ENCODE measurements around the gene OGFRL1.
"Not testable (repeated sequence)": the region's sequence is repeated elsewhere in the genome, so short reads cannot be mapped to it uniquely, and the experiment has no call there.

Gene OGFRL1

GRCh38 chr6:71259888-71260604 is 28.6 kb upstream of the OGFRL1 start:
- H3K36me3 ChIP-seq (ENCODE audit: control insufficient read depth, insufficient read depth, low read length): no peaks in the 10 kb centered on the region
- H3K27me3 ChIP-seq (ENCODE audit: control insufficient read depth, insufficient read depth, low read length): no peaks in the 10 kb centered on the region
- H3K4me1 ChIP-seq (ENCODE audit: control insufficient read depth, insufficient read depth, low read length): no peaks in the 10 kb centered on the region
- no peaks in the 10 kb centered on the region for H3K9me3 ChIP-seq (ENCODE audit: control insufficient read depth, insufficient read depth, low read length)
- no peak overlapping the region for H3K9ac ChIP-seq (ENCODE audit: low read depth, low read length)
- no peak overlapping the region for H3K4me3 ChIP-seq (ENCODE audit: low read depth, low read length)

GRCh38 chr6:71262914-71263313 is 25.7 kb upstream of the OGFRL1 start:
- Histone ChIP-seq H3K27me3 (ENCODE audit: control insufficient read depth, insufficient read depth, low read length) (no peaks in the 10 kb centered on the region), H3K36me3 (ENCODE audit: control insufficient read depth, insufficient read depth, low read length) (no peaks in the 10 kb centered on the region), H3K4me3 (ENCODE audit: low read depth, low read length) (no peak overlapping the region), H3K9ac (ENCODE audit: low read depth, low read length) (no peak overlapping the region), H3K4me1 (ENCODE audit: control insufficient read depth, insufficient read depth, low read length) (no peaks in the 10 kb centered on the region), H3K9me3 (ENCODE audit: control insufficient read depth, insufficient read depth, low read length) (no peaks in the 10 kb centered on the region)

GRCh38 chr6:71266392-71266791 is 22.2 kb upstream of the OGFRL1 start:
- H3K36me3 ChIP-seq (ENCODE audit: control insufficient read depth, insufficient read depth, low read length); H3K9me3 ChIP-seq (ENCODE audit: control insufficient read depth, insufficient read depth, low read length); H3K27me3 ChIP-seq (ENCODE audit: control insufficient read depth, insufficient read depth, low read length); H3K4me3 ChIP-seq (ENCODE audit: low read depth, low read length); H3K9ac ChIP-seq (ENCODE audit: low read depth, low read length); H3K4me1 ChIP-seq (ENCODE audit: control insufficient read depth, insufficient read depth, low read length): not testable (repeated sequence)

DNA sequence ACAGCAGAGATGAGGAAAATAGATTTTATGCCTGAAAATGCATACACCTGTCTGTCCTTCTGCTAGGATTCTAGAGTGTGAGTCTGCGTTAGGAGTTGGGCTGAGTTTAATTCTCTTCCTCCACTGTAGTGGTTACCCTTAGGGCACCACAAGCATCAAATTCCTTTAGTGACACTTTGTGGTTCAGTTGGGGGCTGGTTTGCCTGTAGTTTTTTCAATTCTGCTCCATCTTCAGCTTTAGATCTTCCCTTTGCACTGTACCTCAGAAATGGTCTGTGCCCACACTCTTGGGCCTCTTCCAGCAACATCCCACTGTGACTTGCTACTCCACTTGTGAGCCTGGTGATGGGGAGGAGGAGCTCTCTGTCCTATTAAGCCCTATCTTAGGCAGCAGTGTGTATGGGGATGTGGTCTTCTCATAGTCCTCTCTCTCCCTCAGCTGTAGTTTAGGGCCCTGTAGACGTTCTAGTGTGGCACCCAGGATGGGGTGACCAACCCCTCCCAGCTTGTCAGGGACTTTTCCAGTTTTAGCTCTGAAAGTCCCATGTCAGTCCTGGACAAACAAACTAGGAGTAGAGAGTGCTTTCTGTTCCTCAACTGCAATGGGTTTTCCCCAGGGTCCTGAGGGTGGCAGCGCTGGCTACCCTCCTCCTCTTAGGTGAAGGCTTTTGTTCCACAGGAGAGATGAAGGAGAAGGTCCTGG is 19.7 kb upstream of the OGFRL1 start:
- H3K27me3 ChIP-seq (ENCODE audit: control insufficient read depth, insufficient read depth, low read length): no peaks in the 10 kb centered on the region
- no peaks in the 10 kb centered on the region for H3K4me1 ChIP-seq (ENCODE audit: control insufficient read depth, insufficient read depth, low read length)
- no peaks in the 10 kb centered on the region for H3K36me3 ChIP-seq (ENCODE audit: control insufficient read depth, insufficient read depth, low read length)
- H3K9ac ChIP-seq (ENCODE audit: low read depth, low read length): no peak overlapping the region
- peaks cover 5% of the 10 kb centered on the region for H3K9me3 ChIP-seq (ENCODE audit: control insufficient read depth, insufficient read depth, low read length)
- no peak overlapping the region for H3K4me3 ChIP-seq (ENCODE audit: low read depth, low read length)

DNA sequence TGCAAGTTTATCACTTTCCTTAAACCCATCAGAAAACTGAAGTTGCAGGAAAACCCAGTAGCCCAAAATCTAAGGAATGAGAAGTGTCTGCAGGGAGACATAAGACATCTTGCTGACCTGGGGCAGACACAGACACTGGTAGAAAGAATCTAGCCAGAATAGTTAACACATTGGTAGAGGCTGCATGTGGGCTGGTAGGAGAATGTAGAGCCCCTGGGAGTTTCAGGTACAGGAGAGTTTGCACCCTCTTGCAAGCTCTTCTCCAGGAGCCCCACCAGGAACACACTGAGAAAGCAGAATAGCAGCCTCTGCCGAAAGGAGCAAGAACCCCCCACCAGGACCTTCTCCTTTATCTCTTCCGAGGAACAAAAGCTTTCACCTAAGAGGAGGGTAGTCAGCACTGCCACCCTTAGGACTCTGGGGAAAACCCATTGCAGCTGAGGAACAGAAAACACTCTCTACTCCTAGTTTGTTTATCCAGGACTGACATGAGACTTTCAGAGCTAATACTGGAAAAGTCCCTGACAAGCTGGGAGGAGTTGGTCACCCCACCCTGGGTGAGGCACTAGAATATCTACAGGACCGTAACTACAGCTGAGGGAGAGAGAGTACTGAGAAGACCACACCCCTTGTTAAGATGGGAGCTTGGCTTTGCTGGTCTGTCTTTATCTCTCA is 10.5 kb upstream of the OGFRL1 start:
- Histone ChIP-seq H3K9ac (ENCODE audit: low read depth, low read length) (no peak overlapping the region), H3K4me3 (ENCODE audit: low read depth, low read length) (no peak overlapping the region), H3K9me3 (ENCODE audit: control insufficient read depth, insufficient read depth, low read length) (no peaks in the 10 kb centered on the region), H3K27me3 (ENCODE audit: control insufficient read depth, insufficient read depth, low read length) (no peaks in the 10 kb centered on the region), H3K4me1 (ENCODE audit: control insufficient read depth, insufficient read depth, low read length) (no peaks in the 10 kb centered on the region), H3K36me3 (ENCODE audit: control insufficient read depth, insufficient read depth, low read length) (no peaks in the 10 kb centered on the region)

DNA sequence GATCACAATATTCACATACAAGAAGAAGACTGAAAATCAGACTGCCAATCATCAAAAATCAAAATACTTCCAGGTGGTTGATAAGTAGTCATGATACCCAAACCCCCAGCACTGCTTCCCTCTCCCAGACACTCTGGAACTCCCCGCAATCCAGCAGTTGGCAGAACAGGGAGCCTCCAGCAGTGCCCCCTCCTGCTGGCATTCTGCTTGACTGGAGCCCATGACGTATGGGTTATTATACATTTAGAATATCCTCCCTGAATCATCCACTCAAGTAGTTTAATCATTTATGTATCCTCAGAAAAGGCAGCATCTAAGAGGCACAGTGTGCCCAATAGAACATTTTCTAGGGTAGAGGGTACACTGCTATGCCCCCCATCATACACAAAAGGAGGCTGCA is 9.3 kb upstream of the OGFRL1 start:
- no peaks in the 10 kb centered on the region for H3K27me3 ChIP-seq (ENCODE audit: control insufficient read depth, insufficient read depth, low read length)
- H3K4me3 ChIP-seq (ENCODE audit: low read depth, low read length): no peak overlapping the region
- H3K36me3 ChIP-seq (ENCODE audit: control insufficient read depth, insufficient read depth, low read length): no peaks in the 10 kb centered on the region
- no peaks in the 10 kb centered on the region for H3K4me1 ChIP-seq (ENCODE audit: control insufficient read depth, insufficient read depth, low read length)
- no peak overlapping the region for H3K9ac ChIP-seq (ENCODE audit: low read depth, low read length)
- H3K9me3 ChIP-seq (ENCODE audit: control insufficient read depth, insufficient read depth, low read length): no peaks in the 10 kb centered on the region

DNA sequence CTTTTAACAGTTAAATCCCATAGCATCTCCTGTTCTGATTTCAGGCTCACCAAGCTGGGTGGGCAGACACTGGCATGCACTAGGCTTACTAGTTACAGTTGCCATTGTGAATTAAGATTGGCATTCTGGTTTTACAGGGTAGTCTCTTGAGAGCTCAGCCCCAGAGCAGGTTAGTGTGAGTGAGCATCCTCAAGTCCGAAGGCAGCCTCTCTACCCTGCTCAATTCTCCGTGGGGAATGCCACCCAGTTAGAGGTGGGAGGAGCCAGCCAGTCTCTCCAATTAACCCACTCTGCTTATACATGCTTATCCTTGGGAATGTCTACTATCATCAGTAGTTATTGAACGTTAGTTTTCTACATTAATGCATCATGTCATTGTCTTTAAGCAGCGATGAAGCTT is 8.9 kb upstream of the OGFRL1 start:
- Histone ChIP-seq H3K4me1 (ENCODE audit: control insufficient read depth, insufficient read depth, low read length) (no peaks in the 10 kb centered on the region), H3K36me3 (ENCODE audit: control insufficient read depth, insufficient read depth, low read length) (no peaks in the 10 kb centered on the region), H3K27me3 (ENCODE audit: control insufficient read depth, insufficient read depth, low read length) (no peaks in the 10 kb centered on the region), H3K9ac (ENCODE audit: low read depth, low read length) (no peak overlapping the region), H3K4me3 (ENCODE audit: low read depth, low read length) (no peak overlapping the region), H3K9me3 (ENCODE audit: control insufficient read depth, insufficient read depth, low read length) (no peaks in the 10 kb centered on the region)

- Histone ChIP-seq H3K27me3 (ENCODE audit: control insufficient read depth, insufficient read depth, low read length) (no peaks in the 10 kb centered on the region), H3K9ac (ENCODE audit: low read depth, low read length) (no peak overlapping the region), H3K4me1 (ENCODE audit: control insufficient read depth, insufficient read depth, low read length) (no peaks in the 10 kb centered on the region), H3K4me3 (ENCODE audit: low read depth, low read length) (no peak overlapping the region), H3K36me3 (ENCODE audit: control insufficient read depth, insufficient read depth, low read length) (no peaks in the 10 kb centered on the region), H3K9me3 (ENCODE audit: control insufficient read depth, insufficient read depth, low read length) (no peaks in the 10 kb centered on the region)
Measured at GRCh38 chr6:71280701-71281100, 7.9 kb upstream of the OGFRL1 start.

DNA sequence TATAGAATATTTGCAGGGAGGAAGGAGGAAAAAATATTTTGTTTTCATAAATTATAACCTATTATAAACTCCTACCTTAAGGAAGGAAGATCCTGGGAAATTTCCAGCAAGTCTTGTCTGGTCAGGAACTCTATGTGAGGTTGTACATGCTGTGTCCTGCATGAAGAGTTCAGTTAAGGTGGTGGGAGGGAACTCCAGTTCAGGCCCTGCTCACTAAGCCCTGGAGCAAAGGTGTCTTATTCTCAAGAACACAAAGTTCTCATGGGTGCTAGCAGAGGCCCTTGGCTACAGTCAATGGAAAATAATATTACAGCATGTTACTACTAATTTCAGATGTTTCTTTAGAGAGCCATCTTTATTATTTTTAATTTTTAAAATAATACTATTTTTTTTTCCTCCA is 3.8 kb upstream of the OGFRL1 start:
- H3K9ac ChIP-seq (ENCODE audit: low read depth, low read length): no peak overlapping the region
- H3K36me3 ChIP-seq (ENCODE audit: control insufficient read depth, insufficient read depth, low read length): no peaks in the 10 kb centered on the region
- peaks cover 2% of the 10 kb centered on the region for H3K27me3 ChIP-seq (ENCODE audit: control insufficient read depth, insufficient read depth, low read length)
- no peak overlapping the region for H3K4me3 ChIP-seq (ENCODE audit: low read depth, low read length)
- peaks cover 6% of the 10 kb centered on the region for H3K4me1 ChIP-seq (ENCODE audit: control insufficient read depth, insufficient read depth, low read length)
- no peaks in the 10 kb centered on the region for H3K9me3 ChIP-seq (ENCODE audit: control insufficient read depth, insufficient read depth, low read length)

GRCh38 chr6:71287038-71287437 is 1.6 kb upstream of the OGFRL1 start:
- H3K9me3 ChIP-seq (ENCODE audit: control insufficient read depth, insufficient read depth, low read length): no peaks in the 10 kb centered on the region
- H3K9ac ChIP-seq (ENCODE audit: low read depth, low read length): no peak overlapping the region
- H3K27me3 ChIP-seq (ENCODE audit: control insufficient read depth, insufficient read depth, low read length): peaks cover 6% of the 10 kb centered on the region
- no peaks in the 10 kb centered on the region for H3K36me3 ChIP-seq (ENCODE audit: control insufficient read depth, insufficient read depth, low read length)
- peaks cover 9% of the 10 kb centered on the region for H3K4me1 ChIP-seq (ENCODE audit: control insufficient read depth, insufficient read depth, low read length)
- H3K4me3 ChIP-seq (ENCODE audit: low read depth, low read length): no peak overlapping the region

- Histone ChIP-seq H3K9me3 (ENCODE audit: control insufficient read depth, insufficient read depth, low read length) (no peaks in the 10 kb centered on the region), H3K36me3 (ENCODE audit: control insufficient read depth, insufficient read depth, low read length) (no peaks in the 10 kb centered on the region), H3K4me3 (ENCODE audit: low read depth, low read length) (peak overlapping the region; percentile 59), H3K9ac (ENCODE audit: low read depth, low read length) (no peak overlapping the region), H3K27me3 (ENCODE audit: control insufficient read depth, insufficient read depth, low read length) (peaks cover 6% of the 10 kb centered on the region), H3K4me1 (ENCODE audit: control insufficient read depth, insufficient read depth, low read length) (peaks cover 9% of the 10 kb centered on the region)
Measured at GRCh38 chr6:71287926-71288227, 734 bp upstream of the OGFRL1 start.

All from iPS-15b (cell line).